GM21825 (cell line): ENCODE measurements around the gene HIPK2.
"Not testable (repeated sequence)": the region's sequence is repeated elsewhere in the genome, so short reads cannot be mapped to it uniquely, and the experiment has no call there.

Source experiments
- ATAC-seq: cut with Tn5 transposase; IDR thresholded peaks from one replicate; pipeline ENCODE4 v1.9.1; 2021; ENCODE audit warnings: mild to moderate bottlenecking, moderate library complexity; ENCODE audit not compliant: unreplicated experiment

HIPK2 gene

DNA sequence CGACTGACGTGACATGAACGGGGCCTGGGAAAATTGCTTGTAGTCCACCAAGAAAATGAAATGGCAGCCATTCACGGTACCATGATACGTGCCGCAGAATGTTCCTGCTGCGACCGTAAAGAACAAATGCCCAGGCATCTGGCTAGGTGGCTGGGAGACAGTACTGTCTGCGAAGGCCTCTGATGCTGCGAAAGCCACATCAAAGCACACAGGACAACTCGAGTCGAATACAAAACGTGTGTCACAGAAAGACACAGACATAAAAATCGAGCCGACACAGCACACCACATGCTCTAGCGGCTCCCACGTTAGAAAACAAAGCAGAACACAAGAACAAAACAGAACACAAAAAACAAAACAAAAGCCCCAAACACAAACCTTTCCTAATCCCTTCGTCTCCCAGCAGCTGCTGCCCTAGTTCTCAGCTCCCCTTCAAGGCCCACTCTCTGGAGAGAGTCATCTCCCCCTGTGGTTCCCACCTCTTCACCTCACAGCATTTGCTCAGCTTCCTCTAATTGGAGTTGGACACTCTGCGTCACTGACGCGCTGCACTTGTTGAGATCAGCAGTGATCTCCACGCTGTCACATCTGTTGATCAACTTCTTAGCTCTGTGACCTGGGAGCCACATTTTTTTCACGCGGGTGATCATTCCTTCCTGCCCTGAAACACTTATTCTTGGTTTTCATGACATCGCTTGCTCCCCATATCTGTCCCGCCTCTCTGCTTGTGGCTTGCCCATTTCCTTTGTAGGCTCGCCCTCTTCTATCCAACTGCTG is 142.1 kb downstream of the HIPK2 start:
- ATAC-seq, result no peak

GRCh38 chr7:139634087-139634486 is 143.7 kb downstream of the HIPK2 start:
- ATAC-seq, result no peak

DNA sequence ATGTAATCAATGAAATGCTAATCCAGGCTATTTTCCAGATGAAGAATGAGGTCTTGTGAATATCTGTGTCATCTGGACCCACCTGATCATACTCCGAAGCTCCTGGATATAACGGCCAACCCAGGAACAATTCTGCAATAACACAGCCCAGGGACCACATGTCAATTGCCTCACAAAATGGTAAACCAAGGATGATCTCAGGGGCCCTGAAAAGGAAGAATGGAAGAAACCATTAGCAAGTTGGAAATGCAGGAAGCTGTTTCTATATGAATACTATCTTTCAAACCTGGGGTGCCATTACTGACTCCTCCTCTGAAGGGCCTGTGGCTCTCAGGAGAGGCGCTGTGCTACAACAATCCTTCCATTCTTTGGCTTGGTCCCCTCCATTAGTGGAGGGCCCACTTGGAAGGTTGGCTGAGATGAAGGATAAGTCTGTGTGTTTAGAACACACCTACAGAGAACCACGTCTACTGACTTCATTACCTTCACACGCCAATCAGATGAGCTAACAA is 146.2 kb downstream of the HIPK2 start:
- ATAC-seq, result no peak

DNA sequence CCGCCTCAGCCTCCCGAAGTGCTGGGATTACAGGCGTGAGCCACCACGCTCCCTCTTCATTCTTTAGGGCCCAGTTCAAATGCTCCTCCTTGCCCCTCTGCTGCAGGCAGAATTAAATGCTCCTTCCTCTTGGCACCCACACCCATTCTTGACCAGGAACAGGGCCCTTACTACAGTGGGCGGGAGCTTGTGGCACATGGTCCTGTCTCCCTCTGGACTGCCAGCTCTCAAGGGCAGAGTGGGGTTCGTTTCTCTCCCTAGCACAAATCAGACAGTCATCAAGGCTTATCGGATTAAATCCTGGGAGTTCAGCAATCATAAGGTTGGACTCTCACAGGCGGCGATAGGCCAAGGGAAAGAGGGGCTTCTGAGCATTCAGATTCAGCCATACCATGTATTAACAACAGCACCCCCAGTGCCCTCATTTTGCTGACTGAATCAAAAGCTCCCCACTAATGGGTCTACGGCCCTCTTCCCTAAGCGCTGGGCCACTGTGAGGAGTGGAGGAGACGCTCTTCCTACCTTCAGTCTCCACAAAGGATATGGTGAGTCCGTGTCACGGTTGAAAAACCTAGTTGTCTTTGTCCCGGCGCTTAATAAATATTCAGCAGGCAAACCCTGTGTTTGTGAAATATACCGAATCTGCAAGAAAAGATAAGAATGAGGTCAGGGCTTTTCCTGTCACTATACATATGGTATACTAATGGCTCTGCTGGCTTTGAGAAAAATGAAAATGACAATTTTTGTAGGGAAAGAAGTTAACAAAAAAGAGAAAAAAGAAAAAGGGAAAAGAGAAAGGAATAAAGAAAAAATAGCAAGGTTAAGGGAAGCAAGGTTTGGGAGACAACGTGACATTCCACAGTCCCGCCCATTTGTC is 146.9 kb downstream of the HIPK2 start:
- ATAC-seq, result no peak

DNA sequence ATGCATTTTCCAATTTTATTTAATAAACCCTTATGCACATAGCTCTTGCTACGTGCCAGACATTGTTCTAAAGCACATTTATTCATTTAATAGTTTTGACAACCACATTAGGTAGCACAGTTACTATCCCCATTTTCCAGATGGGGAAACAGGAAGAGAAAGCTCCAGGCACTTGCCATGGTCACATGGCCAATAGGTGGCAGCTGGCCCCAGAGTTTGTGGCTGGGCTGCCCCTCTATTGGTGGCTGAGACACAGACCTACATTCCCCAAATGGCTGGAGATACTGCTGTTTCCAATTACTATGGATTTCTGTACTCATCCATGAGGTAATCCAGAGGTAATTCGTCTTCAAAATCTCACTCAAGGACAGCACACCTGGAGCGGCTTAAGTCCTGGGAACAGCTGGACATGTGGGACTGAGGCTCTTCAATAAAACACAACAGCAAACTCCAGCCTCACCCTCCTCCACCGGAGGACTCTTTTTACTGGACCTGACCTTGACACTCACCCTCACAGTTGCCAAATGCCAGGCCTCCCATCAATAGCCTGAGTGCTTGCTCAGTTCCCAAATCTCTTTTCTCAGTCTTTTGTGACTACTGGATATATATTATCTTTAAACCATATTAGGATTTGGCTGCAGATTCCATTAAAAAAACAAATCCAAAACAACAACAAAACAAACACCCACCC is 148.3 kb downstream of the HIPK2 start:
- no peak for ATAC-seq

GRCh38 chr7:139627831-139628230 is 150.0 kb downstream of the HIPK2 start:
- ATAC-seq, result no peak

- no peak for ATAC-seq
Observed at GRCh38 chr7:139626817-139627216, 151.0 kb downstream of the HIPK2 start.

- ATAC-seq, result no peak
Observed at GRCh38 chr7:139623518-139623917, 154.3 kb downstream of the HIPK2 start.

GRCh38 chr7:139620676-139621344 is 157.0 kb downstream of the HIPK2 start:
- no peak for ATAC-seq

DNA sequence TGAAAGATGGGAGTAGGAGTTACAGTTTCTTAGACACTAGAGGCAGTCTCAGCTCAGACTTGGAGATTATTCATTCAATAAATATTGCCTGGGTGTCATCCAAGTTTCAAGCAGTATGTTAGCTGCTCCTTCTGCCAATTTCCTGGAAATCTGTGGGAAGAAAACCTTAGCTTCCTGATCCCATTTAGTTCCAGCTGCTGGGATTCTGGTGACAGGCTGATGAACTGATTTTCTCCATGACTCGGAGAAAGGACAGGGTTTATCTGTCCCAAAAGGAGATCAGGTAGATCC is 158.5 kb downstream of the HIPK2 start:
- no peak for ATAC-seq

GRCh38 chr7:139618482-139619366 is 159.1 kb downstream of the HIPK2 start:
- ATAC-seq, result no peak

GRCh38 chr7:139617074-139617473 is 160.7 kb downstream of the HIPK2 start:
- no peak for ATAC-seq

DNA sequence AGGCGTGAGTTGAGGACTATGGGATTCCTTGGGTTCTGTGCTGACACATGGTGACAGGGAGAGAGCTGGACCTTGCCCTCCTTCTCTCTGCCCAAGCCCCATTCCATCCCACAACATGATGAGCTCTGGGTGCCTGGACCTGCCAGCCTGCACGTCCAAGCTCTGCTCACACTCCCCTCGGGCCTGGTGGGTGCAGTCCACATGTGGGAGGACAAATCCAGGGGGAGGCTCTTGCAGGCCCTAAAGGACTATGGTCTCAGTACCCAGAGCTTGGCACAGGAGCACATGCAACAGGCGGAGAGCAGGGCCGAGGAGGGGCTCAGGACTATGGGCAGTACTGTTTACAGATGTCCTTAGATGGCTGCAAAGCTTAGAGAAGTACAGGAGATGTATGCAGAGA is 162.9 kb downstream of the HIPK2 start:
- no peak for ATAC-seq

DNA sequence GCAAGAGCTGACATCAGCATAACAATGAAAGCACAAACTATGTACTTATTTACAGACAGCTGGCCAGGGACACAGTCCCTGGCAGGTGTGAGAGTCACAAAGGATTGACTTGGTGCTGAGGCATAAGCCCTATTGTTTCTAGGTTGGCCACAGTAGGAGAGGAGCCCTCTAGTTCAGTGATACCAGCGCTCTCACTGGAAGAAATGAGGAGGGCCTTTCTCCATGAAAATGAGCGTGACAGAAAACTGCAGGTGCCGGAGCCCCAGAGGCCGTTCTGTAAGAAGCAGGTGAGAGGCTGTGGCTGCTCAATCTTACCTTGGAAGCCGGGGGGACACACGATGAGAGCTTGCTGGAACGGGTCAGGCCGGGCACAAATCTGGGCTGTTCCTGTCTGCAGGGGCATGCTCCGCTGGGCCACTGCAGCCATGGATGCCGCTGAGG is 163.8 kb downstream of the HIPK2 start:
- ATAC-seq, result no peak

DNA sequence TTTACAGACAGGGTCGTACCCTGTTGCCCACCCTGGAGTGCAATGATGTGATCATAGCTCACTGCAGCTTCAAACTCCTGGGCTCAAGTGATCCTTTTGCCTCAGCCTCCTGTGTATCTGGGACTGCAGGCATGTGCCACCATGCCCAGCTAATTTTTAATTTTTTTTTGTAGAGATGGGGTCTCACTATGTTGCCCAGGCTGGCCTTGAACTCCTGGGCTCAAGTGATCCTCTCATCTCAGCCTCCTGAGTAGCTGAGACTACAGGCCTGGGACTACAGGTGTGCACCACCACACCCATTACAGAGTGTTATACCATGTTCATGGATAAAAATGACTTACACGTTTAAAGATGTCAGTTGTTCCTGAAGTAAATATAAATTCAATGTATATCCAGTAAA is 166.2 kb downstream of the HIPK2 start:
- ATAC-seq, result not testable (repeated sequence)

- ATAC-seq, result no peak
Observed at GRCh38 chr7:139610595-139610994, 167.2 kb downstream of the HIPK2 start.

DNA sequence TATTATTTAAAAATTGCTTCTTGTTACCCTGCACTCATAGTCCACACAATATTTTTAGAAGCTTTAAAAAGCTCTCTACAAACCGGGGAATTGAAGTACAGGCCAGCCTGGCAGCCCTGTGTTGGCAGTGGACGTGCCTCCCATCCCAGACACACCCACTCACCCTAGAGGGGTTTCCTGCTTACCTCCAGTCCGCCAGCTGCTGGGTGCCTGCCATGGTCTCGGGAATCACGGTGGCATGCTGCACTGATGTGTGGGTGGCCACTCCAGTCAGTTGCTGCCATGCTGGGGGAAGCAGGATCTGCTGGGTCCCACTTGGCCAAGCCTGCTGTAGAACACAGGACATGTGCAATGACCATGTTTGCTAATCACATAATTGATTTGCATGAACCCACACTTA is 173.9 kb downstream of the HIPK2 start:
- ATAC-seq, result no peak

- ATAC-seq, result no peak
Observed at GRCh38 chr7:139603282-139603681, 174.5 kb downstream of the HIPK2 start.

- ATAC-seq, result no peak
Observed at GRCh38 chr7:139602143-139602722, 175.6 kb downstream of the HIPK2 start.

DNA sequence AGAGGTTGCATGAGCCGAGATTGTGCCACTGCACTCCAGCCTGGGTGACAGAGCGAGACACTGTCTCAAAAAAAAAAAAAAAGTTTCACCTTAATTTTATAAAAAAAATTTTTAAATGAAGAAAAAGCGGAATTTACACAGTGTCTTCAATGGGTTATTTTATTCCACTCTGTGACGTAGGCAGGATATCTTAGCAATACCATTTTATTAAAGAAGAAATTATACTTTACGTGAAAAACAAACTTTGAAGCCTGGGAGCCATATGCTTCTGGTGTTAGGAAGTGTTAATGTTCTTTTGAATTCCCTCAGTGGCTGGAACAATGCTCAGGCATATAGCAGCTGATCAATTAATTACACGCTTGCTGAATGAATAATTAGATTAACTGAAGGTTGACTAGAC is 176.6 kb downstream of the HIPK2 start:
- no peak for ATAC-seq
